CD4-positive, alpha-beta T cell treated with Interleukin-17A for 1 hour (primary cell): Measurements from ENCODE around the gene DIPK1B.

Experiments used
- DNase-seq: peaks from one replicate; pipeline ENCODE4 v3.0.0-alpha.2; 2020

Gene DIPK1B

DNA sequence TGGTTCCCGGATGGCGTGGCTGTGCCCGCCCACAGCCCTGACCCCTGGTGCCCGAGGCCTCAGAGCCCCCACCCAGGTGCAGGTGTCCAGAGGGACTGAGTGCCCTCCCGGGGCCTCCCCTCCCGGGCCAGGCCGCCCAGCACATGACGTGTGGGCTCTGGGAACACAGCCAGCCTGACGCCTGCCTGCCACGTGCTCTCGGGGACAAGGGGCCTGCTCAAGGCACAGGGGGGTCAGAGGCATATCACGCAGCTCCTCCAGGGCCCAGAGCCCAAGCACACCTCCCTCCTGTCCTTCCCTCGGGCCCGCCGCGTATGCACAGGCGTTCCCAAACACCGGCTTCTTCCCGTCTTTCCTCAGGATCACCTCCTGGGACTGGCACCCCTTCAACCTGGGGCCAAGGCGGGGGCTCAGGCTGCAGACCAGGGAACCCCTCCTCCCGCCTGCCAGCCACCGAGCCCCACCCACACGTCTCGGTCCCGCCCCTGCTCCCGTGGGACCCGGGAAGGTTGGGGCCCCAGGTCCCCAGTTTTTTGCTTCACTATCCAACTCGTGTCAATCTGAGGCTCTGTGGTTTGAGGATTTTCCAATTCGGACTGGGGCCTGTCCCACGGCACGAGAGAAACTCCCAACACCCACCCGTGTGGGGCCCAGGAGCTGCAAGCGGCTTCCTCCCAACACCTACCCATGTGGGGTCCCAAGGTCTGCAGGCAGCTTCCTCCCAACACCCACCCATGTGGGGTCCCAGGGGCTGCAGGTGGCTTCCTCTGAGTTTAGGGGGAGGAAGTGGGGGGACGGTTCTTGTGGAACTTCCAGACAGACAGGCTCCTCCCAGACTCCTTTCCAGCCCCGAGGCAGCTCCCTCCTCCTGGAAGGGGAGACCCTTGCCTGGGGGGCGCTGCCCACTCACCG is 28.9 kb downstream of the DIPK1B start:
- DNase-seq: no peak

DNA sequence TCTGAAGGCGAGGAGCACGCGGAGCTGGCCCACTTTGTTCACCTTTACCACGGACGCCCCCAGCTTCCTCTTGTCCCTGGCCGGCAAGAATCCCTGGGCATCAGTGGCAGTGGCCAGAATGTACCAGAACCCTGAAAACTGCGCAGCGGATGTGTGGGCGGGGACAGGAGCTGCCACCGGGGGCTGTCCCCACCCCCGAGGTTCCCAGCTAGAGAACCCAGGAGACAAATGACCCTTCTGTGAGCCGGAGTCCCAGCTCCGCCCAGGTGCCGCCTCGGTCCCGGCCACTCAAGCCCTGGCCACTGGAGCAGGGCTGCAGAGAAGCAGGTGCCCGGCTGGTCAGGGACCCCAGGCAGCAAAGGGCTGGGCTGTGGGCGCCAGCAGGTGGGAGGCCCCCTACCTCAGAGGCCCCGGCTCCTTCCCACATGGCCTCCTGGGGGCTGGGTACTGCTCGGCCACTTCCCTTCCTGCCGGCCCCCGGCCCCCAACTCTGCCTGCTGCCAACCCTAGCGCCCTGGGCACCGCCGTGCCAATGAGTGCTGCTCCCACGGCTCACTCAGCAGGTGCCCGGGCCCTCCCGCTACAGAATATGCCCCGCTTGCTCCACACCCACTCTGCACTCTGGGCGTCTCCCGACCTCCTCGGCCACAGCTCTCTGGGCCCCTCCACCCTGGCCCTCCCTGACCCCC is 29.7 kb downstream of the DIPK1B start:
- DNase-seq: no peak

- no peak for DNase-seq
These were observed 30.4 kb downstream of the DIPK1B start, which contains the start of gene LCN10 for GRCh38 chr9:136742591-136743391. Gene LCN10, minus strand, starts transcription at chr9:136742940. Its CDS starts 37 bp downstream, at chr9:136742903.

- no peak for DNase-seq
These were observed 31.4 kb downstream of the DIPK1B start for GRCh38 chr9:136743639-136744211.

DNA sequence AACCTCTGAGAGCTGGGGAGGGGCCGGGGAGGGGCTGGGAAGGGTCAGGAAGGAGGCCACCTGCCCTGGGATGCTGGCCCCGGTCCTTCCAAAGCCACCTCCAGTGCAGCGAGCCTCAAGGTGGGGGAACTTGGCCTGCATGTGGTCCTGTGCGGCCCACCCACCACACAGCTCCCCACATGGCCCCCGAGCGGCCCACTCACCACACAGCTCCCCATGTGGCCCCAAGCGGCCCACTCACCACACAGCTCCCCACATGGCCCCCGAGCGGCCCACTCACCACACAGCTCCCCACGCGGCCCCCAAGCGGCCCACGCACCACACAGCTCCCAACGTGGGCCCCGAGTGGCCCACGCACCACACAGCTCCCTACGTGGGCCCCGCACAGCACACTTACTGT is 32.4 kb downstream of the DIPK1B start:
- DNase-seq: no peak

- DNase-seq: no peak
These were observed 33.2 kb downstream of the DIPK1B start for GRCh38 chr9:136745389-136746154.

DNA sequence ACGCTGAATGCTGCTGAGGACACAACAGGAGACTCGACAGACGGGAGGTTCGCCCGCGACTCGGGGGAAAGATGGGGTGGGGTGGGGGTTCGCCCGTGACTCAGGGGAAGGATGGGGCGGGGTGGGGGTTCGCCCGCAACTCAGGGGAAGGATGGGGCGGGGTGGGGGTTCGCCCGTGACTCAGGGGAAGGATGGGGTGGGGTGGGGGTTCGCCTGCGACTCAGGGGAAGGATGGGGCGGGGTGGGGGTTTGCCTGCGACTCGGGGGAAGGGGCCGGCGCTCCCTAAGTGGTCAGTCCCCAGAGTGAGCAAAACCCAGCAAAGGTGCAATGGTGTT is 33.8 kb downstream of the DIPK1B start:
- DNase-seq: no peak

- no peak for DNase-seq
These were observed 34.2 kb downstream of the DIPK1B start for GRCh38 chr9:136746621-136747020.

GRCh38 chr9:136747161-136748060 is 35.0 kb downstream of the DIPK1B start:
- no peak for DNase-seq

- DNase-seq: no peak
These were observed 35.8 kb downstream of the DIPK1B start, which contains the start of gene LCN6 for GRCh38 chr9:136748201-136748600. Gene LCN6, minus strand, starts transcription at chr9:136748525. Its CDS starts 42 bp downstream, at chr9:136748483.

DNA sequence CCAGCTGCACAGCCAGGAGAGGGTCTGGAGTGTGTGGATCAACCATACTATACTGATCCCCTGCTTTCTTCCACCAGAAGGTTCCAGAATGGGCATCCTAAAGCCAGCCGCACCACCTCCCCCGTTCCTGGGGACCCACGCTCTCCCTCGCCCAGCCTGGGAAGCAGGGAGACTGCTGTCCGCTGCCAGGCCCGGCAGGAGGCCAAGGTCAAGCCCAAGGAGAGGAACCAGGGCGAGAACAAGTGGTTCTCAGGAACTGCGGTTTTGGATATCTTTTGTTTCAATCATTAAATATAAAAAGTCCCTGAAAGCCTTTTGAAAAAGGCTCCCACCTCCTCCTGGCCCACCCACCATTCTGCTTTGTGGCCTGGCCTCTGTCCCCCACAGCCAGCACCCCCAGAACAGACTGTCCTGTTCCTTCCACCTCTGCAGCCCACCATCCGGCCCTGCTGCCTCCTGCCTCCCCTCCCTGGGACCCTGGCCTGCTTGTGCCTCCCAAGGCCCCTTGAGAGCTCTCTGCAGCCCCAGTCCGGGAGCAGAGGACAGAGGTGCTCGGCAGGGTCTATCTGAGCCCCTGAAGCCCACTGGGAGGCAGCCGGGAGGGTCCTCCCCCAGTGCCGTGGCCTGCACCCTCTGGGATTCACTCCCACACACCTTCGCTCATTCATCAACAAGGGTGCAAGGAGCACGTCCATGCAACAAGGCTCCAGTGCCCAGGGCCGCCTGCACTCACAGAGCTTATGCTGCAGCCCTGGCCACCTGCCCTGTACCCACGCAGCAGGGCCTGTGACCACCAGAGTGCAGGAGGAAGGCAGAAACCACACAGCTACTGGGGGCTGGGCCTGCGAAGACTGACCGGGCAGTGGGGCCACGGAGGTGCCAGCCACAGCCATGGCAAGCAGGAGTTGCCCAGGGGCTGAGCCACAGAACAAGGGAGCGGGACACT is 36.6 kb downstream of the DIPK1B start:
- no peak for DNase-seq

GRCh38 chr9:136750526-136750925 is 38.2 kb downstream of the DIPK1B start:
- DNase-seq: no peak

DNA sequence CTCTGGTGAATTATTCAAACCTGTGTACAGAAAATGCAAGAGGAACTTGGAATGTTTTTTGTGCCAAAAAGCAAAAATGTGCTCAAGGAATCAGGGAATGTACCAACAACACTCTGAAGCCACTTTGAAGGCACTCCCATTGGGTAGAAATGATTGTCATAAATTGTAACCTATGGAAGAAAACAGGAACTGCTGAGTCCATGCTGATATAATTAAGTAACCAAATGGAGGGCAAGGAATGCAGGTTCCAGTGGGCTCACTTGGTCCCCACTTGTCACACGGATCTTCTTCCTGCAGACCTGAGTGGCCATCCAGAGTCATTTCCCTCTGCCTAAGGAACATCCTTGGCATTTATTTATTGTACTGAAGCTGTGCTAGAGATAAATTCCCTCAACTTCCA is 38.9 kb downstream of the DIPK1B start:
- no peak for DNase-seq

GRCh38 chr9:136751814-136752213 is 39.4 kb downstream of the DIPK1B start:
- no peak for DNase-seq

GRCh38 chr9:136753371-136754058 is 41.1 kb downstream of the DIPK1B start:
- no peak for DNase-seq

DNA sequence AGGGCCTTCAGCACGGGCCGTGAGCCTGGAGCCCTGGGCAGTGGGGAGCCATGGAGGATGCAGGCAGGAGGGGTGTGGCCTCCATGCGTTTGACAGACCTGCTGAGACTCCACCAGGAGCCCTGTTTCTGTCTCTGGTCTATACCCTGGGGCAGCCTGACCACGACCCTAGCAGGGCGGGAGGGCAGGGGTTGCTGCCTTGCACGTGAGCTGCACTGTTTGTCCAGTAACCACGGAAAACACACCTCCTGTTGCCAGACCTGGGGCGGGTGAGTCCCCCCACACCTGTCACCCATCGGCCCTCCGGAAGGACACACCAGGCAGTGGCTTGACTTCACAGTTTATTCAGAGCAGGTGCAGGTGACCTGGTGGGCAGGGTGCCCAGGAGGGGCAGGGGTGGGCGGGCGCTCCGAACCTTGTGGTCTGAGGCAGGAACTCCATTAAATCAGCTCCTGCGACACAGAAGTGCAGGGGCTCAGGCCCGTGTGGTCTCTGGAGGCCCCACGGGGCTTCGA is 41.7 kb downstream of the DIPK1B start:
- DNase-seq: no peak

- no peak for DNase-seq
These were observed 42.4 kb downstream of the DIPK1B start for GRCh38 chr9:136754626-136755301.
